ENCODE results near the gene NQO1.

GRCh38 chr16:69775563-69775962, 49.2 kb upstream of the NQO1 start:
- TF ChIP-seq EZH2 (IDR thresholded peaks at IDR 0.05; ENCODE audit: low read length, unreplicated experiment) (no peak), CTCF (conservative IDR thresholded peaks at IDR 0.05; ENCODE audit: low read depth, low read length) (no peak), EZH2phosphoT487 (IDR thresholded peaks at IDR 0.05; ENCODE audit: borderline replicate concordance, low read length) (no peak)
